Glutamatergic neuron (in vitro differentiated cells): ENCODE measurements around the gene TFPT. TPM values are rescaled to one million over a fixed set of nuclear protein-coding genes. Genes with fewer than 3 reads are reported as not detected.

Source experiments
- DNase-seq: peaks from one replicate; pipeline ENCODE4 v3.0.0; 2022
- H3K27ac Mint-ChIP-seq: one replicate; pipeline ENCODE4 v1.8.0; 2020; ENCODE audit warnings: mild to moderate bottlenecking, mixed read lengths, inconsistent platforms; ENCODE audit not compliant: unreplicated experiment
- H3K27me3 Mint-ChIP-seq: one replicate; pipeline ENCODE4 v1.8.0; 2020; ENCODE audit warnings: mild to moderate bottlenecking, moderate library complexity, mixed read lengths, inconsistent platforms; ENCODE audit not compliant: unreplicated experiment
- H3K36me3 Mint-ChIP-seq: one replicate; pipeline ENCODE4 v1.8.0; 2020; ENCODE audit warnings: mild to moderate bottlenecking, mixed read lengths, inconsistent platforms; ENCODE audit not compliant: unreplicated experiment
- H3K4me1 Mint-ChIP-seq: one replicate; pipeline ENCODE4 v1.8.0; 2020; ENCODE audit warnings: mild to moderate bottlenecking, low read depth, mixed read lengths, inconsistent platforms; ENCODE audit not compliant: unreplicated experiment
- H3K4me3 Mint-ChIP-seq: one replicate; pipeline ENCODE4 v1.8.0; 2020; ENCODE audit warnings: mild to moderate bottlenecking, mixed read lengths, inconsistent platforms; ENCODE audit not compliant: unreplicated experiment
- H3K9me3 Mint-ChIP-seq: one replicate; pipeline ENCODE4 v1.8.0; 2020; ENCODE audit warnings: mild to moderate bottlenecking, moderate library complexity, mixed read lengths, inconsistent platforms; ENCODE audit not compliant: unreplicated experiment
- CTCF ChIP-seq: fragments of 200-600 bp; sonication (generic); IDR thresholded peaks from one replicate; pipeline ENCODE4 v1.5.0; 2021; ENCODE audit not compliant: partially characterized antibody, unreplicated experiment
- total RNA-seq: library from RNA; stranded (reverse); fragmentation: NEBNext Ultra II Directional; extraction: Animal tissue kit (Norgen Biotek cat#: 25700); gene quantifications from one replicate; pipeline ENCODE4 v1.2.1, GENCODE V29; 2021; ENCODE audit not compliant: unreplicated experiment

TFPT gene
- total RNA-seq, 1 donor from 2014 or later: 21.9 TPM

- no peak for DNase-seq
- Mint-ChIP-seq H3K4me1 (no peaks in the 10 kb centered on the region), H3K4me3 (no peak overlapping the region), H3K9me3 (peaks cover 2% of the 10 kb centered on the region), H3K27me3 (peaks cover 3% of the 10 kb centered on the region), H3K27ac (no peak overlapping the region), H3K36me3 (no peaks in the 10 kb centered on the region)
- TF ChIP-seq CTCF: no peak
These were observed 8.2 kb upstream of the TFPT start for GRCh38 chr19:54123682-54124081.

- peaks cover 6% of the 10 kb centered on the region for H3K27me3 Mint-ChIP-seq
- no peak overlapping the region for H3K27ac Mint-ChIP-seq
- no peak overlapping the region for H3K4me3 Mint-ChIP-seq
- no peaks in the 10 kb centered on the region for H3K36me3 Mint-ChIP-seq
- no peak for DNase-seq
- TF ChIP-seq CTCF: no peak
- H3K4me1 Mint-ChIP-seq: peaks cover 3% of the 10 kb centered on the region
- peaks cover 2% of the 10 kb centered on the region for H3K9me3 Mint-ChIP-seq
These were observed 5.8 kb upstream of the TFPT start for GRCh38 chr19:54121259-54121658.

- no peak for TF ChIP-seq CTCF
- Mint-ChIP-seq H3K27me3 (peaks cover 15% of the 10 kb centered on the region), H3K36me3 (peaks cover 8% of the 10 kb centered on the region), H3K4me3 (peak overlapping the region; percentile 96), H3K27ac (peak overlapping the region; percentile 76), H3K4me1 (peaks cover 10% of the 10 kb centered on the region), H3K9me3 (peaks cover 17% of the 10 kb centered on the region)
- DNase-seq: no peak
These were observed 933 bp downstream of the TFPT start for GRCh38 chr19:54114340-54115108.

- no peak for DNase-seq
- peaks cover 3% of the 10 kb centered on the region for H3K36me3 Mint-ChIP-seq
These were observed 5.8 kb downstream of the TFPT start for GRCh38 chr19:54109651-54110050.

More at GRCh38 chr19:54109651-54110050, 5.8 kb downstream of the TFPT start:
- Mint-ChIP-seq H3K4me3 (no peak overlapping the region), H3K27me3 (peaks cover 2% of the 10 kb centered on the region), H3K4me1 (peaks cover 5% of the 10 kb centered on the region), H3K27ac (no peak overlapping the region), H3K9me3 (peaks cover 9% of the 10 kb centered on the region)
- no peak for TF ChIP-seq CTCF
